OCI-LY3 (cell line): ENCODE data around the gene ASPSCR1.

Source experiments
- H2AFZ ChIP-seq: fragments of 200-600, 300-600 bp; shearing (Covaris generic); 2 replicates; pipeline ENCODE4 v1.6.0; 2014; ENCODE audit warnings: antibody characterized with exemption, low read depth, low read length
- H3K27ac ChIP-seq: fragments of 200-600, 300-600 bp; sonication (generic); 2 replicates; pipeline ENCODE4 v1.5.1; 2014; ENCODE audit warnings: mild to moderate bottlenecking, low read length, moderate library complexity, mixed read lengths
- H3K27me3 ChIP-seq: fragments of 200-600, 300-600 bp; sonication (generic); 2 replicates; pipeline ENCODE4 v1.6.1; 2014; ENCODE audit warnings: low read depth, low read length, mixed read lengths
- H3K36me3 ChIP-seq: fragments of 200-600, 300-600 bp; sonication (generic); replicated peaks from 2 replicates; pipeline ENCODE3; 2014; ENCODE audit warnings: low read depth, low read length, mixed read lengths
- H3K4me1 ChIP-seq: fragments of 300-600, 200-600 bp; sonication (generic); 2 replicates; pipeline ENCODE4 v1.6.1; 2014; ENCODE audit warnings: low read length, mixed read lengths
- H3K4me2 ChIP-seq: fragments of 200-600, 300-600 bp; sonication (generic); 2 replicates; pipeline ENCODE4 v1.6.1; 2014; ENCODE audit warnings: low read length, mixed read lengths
- H3K4me3 ChIP-seq: fragments of 300-600, 200-600 bp; sonication (generic); 2 replicates; pipeline ENCODE4 v1.5.1; 2014; ENCODE audit warnings: antibody characterized with exemption, mild to moderate bottlenecking, low read length, moderate library complexity
- H3K79me2 ChIP-seq: fragments of 300-600, 200-600 bp; shearing (Covaris generic); 2 replicates; pipeline ENCODE4 v1.6.1; 2014; ENCODE audit warnings: mild to moderate bottlenecking, low read length, mixed read lengths
- H3K9ac ChIP-seq: fragments of 300-600, 200-600 bp; shearing (Covaris generic); 2 replicates; pipeline ENCODE4 v1.6.0; 2014; ENCODE audit warnings: mild to moderate bottlenecking, low read length, moderate library complexity
- H3K9me3 ChIP-seq: fragments of 200-600, 300-600 bp; shearing (Covaris generic); 2 replicates; pipeline ENCODE4 v1.6.1; 2014; ENCODE audit warnings: low read length, mixed read lengths; ENCODE audit not compliant: insufficient read depth
- H4K20me1 ChIP-seq: fragments of 200-600, 300-600 bp; sonication (generic); 2 replicates; pipeline ENCODE4 v1.6.1; 2016; ENCODE audit warnings: low read length, mixed read lengths; ENCODE audit not compliant: insufficient read depth
- EZH2phosphoT487 ChIP-seq: fragments of 200-600 bp; shearing (Covaris generic); IDR thresholded peaks from 2 replicates; pipeline ENCODE4 v1.6.1; 2018; ENCODE audit warnings: antibody characterized with exemption, mixed run types, low read depth
- TF ChIP-seq, protein P1 (sequence below): fragments of 200-600, 300-600 bp; sonication (generic); IDR thresholded peaks from 2 replicates; pipeline ENCODE4 v1.5.1; 2014; ENCODE audit warnings: antibody characterized with exemption, low read length, low read depth

Gene ASPSCR1

DNA sequence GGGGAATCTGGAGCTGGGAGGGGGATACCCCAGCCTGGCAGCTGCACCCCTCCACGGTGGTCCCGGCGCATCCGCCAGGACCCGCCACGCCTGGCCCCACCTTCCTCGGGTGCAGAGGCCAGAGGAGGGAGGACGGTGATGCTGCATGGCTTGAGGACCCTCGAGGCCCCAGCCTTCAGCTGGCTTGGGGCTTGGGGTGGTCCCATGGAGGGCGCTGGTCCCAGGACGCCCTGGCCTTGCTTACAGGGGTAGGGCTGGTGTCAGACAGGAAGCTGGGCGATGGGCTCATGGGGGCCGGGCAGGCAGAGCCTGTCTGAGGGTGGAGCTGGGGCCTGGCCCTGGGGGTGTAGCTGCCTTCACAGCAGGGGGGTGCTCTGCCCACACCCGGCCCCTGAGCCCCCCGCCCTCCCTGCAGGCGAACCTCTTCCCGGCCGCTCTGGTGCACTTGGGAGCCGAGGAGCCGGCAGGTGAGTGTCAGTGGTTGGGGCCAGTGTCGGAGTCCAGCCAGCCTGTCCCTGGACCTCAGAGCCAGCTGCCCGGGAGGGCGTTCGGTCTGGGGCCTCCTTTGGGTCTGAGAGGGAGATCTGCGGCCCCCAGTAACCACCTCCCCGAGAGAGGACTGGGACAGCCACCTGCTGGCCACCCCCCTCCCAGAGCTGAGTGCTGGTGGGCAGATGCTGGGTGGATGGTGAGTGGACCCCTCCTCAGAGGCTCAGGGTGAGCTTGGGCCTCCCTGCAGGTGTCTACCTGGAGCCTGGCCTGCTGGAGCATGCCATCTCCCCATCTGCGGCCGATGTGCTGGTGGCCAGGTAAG, 38.8 kb downstream of the ASPSCR1 start:
- H3K36me3 ChIP-seq: no peaks in the 10 kb centered on the region
- TF ChIP-seq, protein P1, sequence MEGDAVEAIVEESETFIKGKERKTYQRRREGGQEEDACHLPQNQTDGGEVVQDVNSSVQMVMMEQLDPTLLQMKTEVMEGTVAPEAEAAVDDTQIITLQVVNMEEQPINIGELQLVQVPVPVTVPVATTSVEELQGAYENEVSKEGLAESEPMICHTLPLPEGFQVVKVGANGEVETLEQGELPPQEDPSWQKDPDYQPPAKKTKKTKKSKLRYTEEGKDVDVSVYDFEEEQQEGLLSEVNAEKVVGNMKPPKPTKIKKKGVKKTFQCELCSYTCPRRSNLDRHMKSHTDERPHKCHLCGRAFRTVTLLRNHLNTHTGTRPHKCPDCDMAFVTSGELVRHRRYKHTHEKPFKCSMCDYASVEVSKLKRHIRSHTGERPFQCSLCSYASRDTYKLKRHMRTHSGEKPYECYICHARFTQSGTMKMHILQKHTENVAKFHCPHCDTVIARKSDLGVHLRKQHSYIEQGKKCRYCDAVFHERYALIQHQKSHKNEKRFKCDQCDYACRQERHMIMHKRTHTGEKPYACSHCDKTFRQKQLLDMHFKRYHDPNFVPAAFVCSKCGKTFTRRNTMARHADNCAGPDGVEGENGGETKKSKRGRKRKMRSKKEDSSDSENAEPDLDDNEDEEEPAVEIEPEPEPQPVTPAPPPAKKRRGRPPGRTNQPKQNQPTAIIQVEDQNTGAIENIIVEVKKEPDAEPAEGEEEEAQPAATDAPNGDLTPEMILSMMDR: no peak
- TF ChIP-seq EZH2phosphoT487: no peak
- H3K79me2 ChIP-seq: peaks cover 1% of the 10 kb centered on the region; the same call in 1 of the 2 replicates
- no peak overlapping the region for H3K27ac ChIP-seq
- no peak overlapping the region for H3K4me3 ChIP-seq
- peaks cover 4% of the 10 kb centered on the region for H3K4me1 ChIP-seq
- no peak overlapping the region for H2AFZ ChIP-seq
- H3K9me3 ChIP-seq: no peaks in the 10 kb centered on the region
- no peak overlapping the region for H3K9ac ChIP-seq
- H3K27me3 ChIP-seq: no peaks in the 10 kb centered on the region
- H4K20me1 ChIP-seq: peaks cover 11% of the 10 kb centered on the region
- H3K4me2 ChIP-seq: no peak overlapping the region

- Histone ChIP-seq H3K27me3 (no peaks in the 10 kb centered on the region), H3K36me3 (no peaks in the 10 kb centered on the region), H3K4me3 (no peak overlapping the region), H3K9ac (no peak overlapping the region), H3K4me1 (peaks cover 11% of the 10 kb centered on the region), H3K27ac (no peak overlapping the region), H4K20me1 (peaks cover 13% of the 10 kb centered on the region), H3K4me2 (no peak overlapping the region), H2AFZ (no peak overlapping the region), H3K9me3 (no peaks in the 10 kb centered on the region), H3K79me2 (peaks cover 8% of the 10 kb centered on the region)
- TF ChIP-seq EZH2phosphoT487: no peak
- TF ChIP-seq, protein P1: no peak
These were observed 39.5 kb downstream of the ASPSCR1 start for GRCh38 chr17:82016875-82017459.

GRCh38 chr17:82017612-82018151, 40.3 kb downstream of the ASPSCR1 start:
- H3K9ac ChIP-seq: no peak overlapping the region
- peaks cover 15% of the 10 kb centered on the region for H3K79me2 ChIP-seq
- no peak for TF ChIP-seq EZH2phosphoT487
- TF ChIP-seq, protein P1: no peak
- H2AFZ ChIP-seq: no peak overlapping the region
- no peak overlapping the region for H3K4me2 ChIP-seq
- peaks cover 12% of the 10 kb centered on the region for H3K4me1 ChIP-seq
- peaks cover 13% of the 10 kb centered on the region for H4K20me1 ChIP-seq
- H3K4me3 ChIP-seq: no peak overlapping the region
- H3K27ac ChIP-seq: no peak overlapping the region
- no peaks in the 10 kb centered on the region for H3K36me3 ChIP-seq
- H3K27me3 ChIP-seq: no peaks in the 10 kb centered on the region
- no peaks in the 10 kb centered on the region for H3K9me3 ChIP-seq
